HG03342 (cell line): ENCODE data around the gene SMYD3.

Experiments used
- ATAC-seq: cut with Tn5 transposase; IDR thresholded peaks from one replicate; pipeline ENCODE4 v1.9.1; 2021; ENCODE audit warnings: mild to moderate bottlenecking, moderate library complexity; ENCODE audit not compliant: unreplicated experiment

The SMYD3 gene

GRCh38 chr1:246189126-246189525 is 318.0 kb downstream of the SMYD3 start:
- ATAC-seq, result no peak

- ATAC-seq, result no peak
Observed at GRCh38 chr1:246187834-246188372, 319.2 kb downstream of the SMYD3 start.

- no peak for ATAC-seq
Observed at GRCh38 chr1:246184503-246184902, 322.6 kb downstream of the SMYD3 start.

- no peak for ATAC-seq
Observed at GRCh38 chr1:246182149-246182851, 324.8 kb downstream of the SMYD3 start.

- no peak for ATAC-seq
Observed at GRCh38 chr1:246181241-246181640, 325.8 kb downstream of the SMYD3 start.

GRCh38 chr1:246179401-246179800 is 327.7 kb downstream of the SMYD3 start:
- ATAC-seq, result no peak

- ATAC-seq, result no peak
Observed at GRCh38 chr1:246178717-246179311, 328.3 kb downstream of the SMYD3 start.

GRCh38 chr1:246176126-246177024 is 330.7 kb downstream of the SMYD3 start:
- no peak for ATAC-seq

- peak; percentile 72 for ATAC-seq
Observed at GRCh38 chr1:246170574-246171261, 336.4 kb downstream of the SMYD3 start.

- no peak for ATAC-seq
Observed at GRCh38 chr1:246169486-246169885, 337.6 kb downstream of the SMYD3 start.

- ATAC-seq, result no peak
Observed at GRCh38 chr1:246169019-246169418, 338.1 kb downstream of the SMYD3 start.

- no peak for ATAC-seq
Observed at GRCh38 chr1:246166841-246167240, 340.2 kb downstream of the SMYD3 start.

- no peak for ATAC-seq
Observed at GRCh38 chr1:246165826-246166709, 341.0 kb downstream of the SMYD3 start.

- ATAC-seq, result no peak
Observed at GRCh38 chr1:246164764-246165163, 342.3 kb downstream of the SMYD3 start.

- no peak for ATAC-seq
Observed at GRCh38 chr1:246162560-246162959, 344.5 kb downstream of the SMYD3 start.

- ATAC-seq, result no peak
Observed at GRCh38 chr1:246161626-246162025, 345.5 kb downstream of the SMYD3 start.

- ATAC-seq, result no peak
Observed at GRCh38 chr1:246160905-246161304, 346.2 kb downstream of the SMYD3 start.

GRCh38 chr1:246160374-246160773 is 346.7 kb downstream of the SMYD3 start:
- ATAC-seq, result no peak

GRCh38 chr1:246159279-246160227 is 347.5 kb downstream of the SMYD3 start:
- ATAC-seq, result no peak
